Nephron (organoid): ENCODE results near the gene FLT3LG.

Experiments used
- H3K27ac Mint-ChIP-seq, 3 experiments: 2 replicates each; pipeline ENCODE4 v1.8.0; 2020; ENCODE audit warnings: mixed read lengths in 3 of 3, mild to moderate bottlenecking in 2 of 3, moderate library complexity in 1 of 3
- H3K27me3 Mint-ChIP-seq: 2 replicates; pipeline ENCODE4 v1.8.0; 2021; ENCODE audit warnings: low read depth, mild to moderate bottlenecking, moderate library complexity, mixed read lengths
- H3K36me3 Mint-ChIP-seq: 2 replicates; pipeline ENCODE4 v1.8.0; 2020; ENCODE audit warnings: low read depth, mixed read lengths
- H3K4me1 Mint-ChIP-seq: 2 replicates; pipeline ENCODE4 v1.8.0; 2020; ENCODE audit warnings: mixed read lengths
- H3K4me3 Mint-ChIP-seq, 3 experiments: 2 replicates each; pipeline ENCODE4 v1.8.0; 2020; ENCODE audit warnings: mild to moderate bottlenecking in 3 of 3, mixed read lengths in 3 of 3, moderate library complexity in 2 of 3
- H3K9me3 Mint-ChIP-seq: 2 replicates; pipeline ENCODE4 v1.8.0; 2020; ENCODE audit warnings: mixed read lengths
- CTCF ChIP-seq, 3 experiments: fragments of 200-600 bp; sonication (generic); IDR thresholded peaks; one replicate each; pipeline ENCODE4 v1.5.0; 2021; ENCODE audit warnings: antibody characterized with exemption in 3 of 3; ENCODE audit not compliant: unreplicated experiment in 3 of 3

The FLT3LG gene

GRCh38 chr19:49473868-49474541 lies at the start of gene FLT3LG:
Gene FLT3LG (plus strand): TSS chr19:49474215. CDS start chr19:49474640, 425 bp downstream.
- TF ChIP-seq CTCF (IDR thresholded peaks at IDR 0.05; ENCODE audit: unreplicated experiment in 3 of 3) = peak; percentile 92 to 98 (median 96)
- Mint-ChIP-seq H3K36me3 (peaks cover 6% of the 10 kb centered on the region), H3K27ac (peak within 1 kb of the TSS; percentile 15 to 79 (median 66)), H3K27me3 (peaks cover 5% of the 10 kb centered on the region), H3K4me1 (peaks cover 9% of the 10 kb centered on the region), H3K4me3 (peak within 1 kb of the TSS; percentile 64 to 77 (median 74)), H3K9me3 (no peaks in the 10 kb centered on the region)

- H3K9me3 Mint-ChIP-seq = peaks cover 7% of the 10 kb centered on the region
- TF ChIP-seq CTCF (IDR thresholded peaks at IDR 0.05; ENCODE audit: unreplicated experiment in 3 of 3) = no peak
- peak within 1 kb of the TSS in 1 of 3 experiments; percentile 7 for H3K4me3 Mint-ChIP-seq
- H3K27ac Mint-ChIP-seq = no peak within 1 kb of the TSS
- peaks cover 46% of the 10 kb centered on the region for H3K4me1 Mint-ChIP-seq
- no peaks in the 10 kb centered on the region for H3K36me3 Mint-ChIP-seq
- H3K27me3 Mint-ChIP-seq = peaks cover 100% of the 10 kb centered on the region
Measured at GRCh38 chr19:49425178-49425577, 48.8 kb upstream of the FLT3LG start, which contains the start of gene GFY. Gene GFY (plus strand): TSS chr19:49425388. CDS start chr19:49426431, 1,043 bp downstream.

GRCh38 chr19:49425922-49426592 lies 48.0 kb upstream of the FLT3LG start:
- TF ChIP-seq CTCF (IDR thresholded peaks at IDR 0.05; ENCODE audit: unreplicated experiment in 3 of 3) = no peak
- no peaks in the 10 kb centered on the region for H3K36me3 Mint-ChIP-seq
- peak overlapping the region in 1 of 3 experiments; percentile 59 for H3K4me3 Mint-ChIP-seq
- no peak overlapping the region for H3K27ac Mint-ChIP-seq
- peaks cover 100% of the 10 kb centered on the region for H3K27me3 Mint-ChIP-seq
- peaks cover 40% of the 10 kb centered on the region for H3K4me1 Mint-ChIP-seq
- peaks cover 7% of the 10 kb centered on the region for H3K9me3 Mint-ChIP-seq

GRCh38 chr19:49427339-49427738 lies 46.7 kb upstream of the FLT3LG start:
- H3K4me3 Mint-ChIP-seq = peak overlapping the region; percentile 7 to 34 (median 32)
- no peaks in the 10 kb centered on the region for H3K36me3 Mint-ChIP-seq
- peaks cover 98% of the 10 kb centered on the region for H3K27me3 Mint-ChIP-seq
- H3K27ac Mint-ChIP-seq = no peak overlapping the region
- peaks cover 7% of the 10 kb centered on the region for H3K9me3 Mint-ChIP-seq
- no peak for TF ChIP-seq CTCF (IDR thresholded peaks at IDR 0.05; ENCODE audit: unreplicated experiment in 3 of 3)
- peaks cover 30% of the 10 kb centered on the region for H3K4me1 Mint-ChIP-seq

- Mint-ChIP-seq H3K4me3 (peak overlapping the region; percentile 64 to 71 (median 68)), H3K9me3 (peaks cover 7% of the 10 kb centered on the region), H3K27me3 (peaks cover 98% of the 10 kb centered on the region), H3K36me3 (no peaks in the 10 kb centered on the region), H3K27ac (no peak overlapping the region), H3K4me1 (peaks cover 25% of the 10 kb centered on the region)
- no peak for TF ChIP-seq CTCF (IDR thresholded peaks at IDR 0.05; ENCODE audit: unreplicated experiment in 3 of 3)
Measured at GRCh38 chr19:49427855-49428546, 46.0 kb upstream of the FLT3LG start.
